Neural cell (in vitro differentiated cells): ENCODE measurements around the gene CYP27B1. TPM values are rescaled to one million over a fixed set of nuclear protein-coding genes. Genes with fewer than 3 reads are reported as not detected.
A peak's percentile ranks its signal among the peaks of the same experiment; 100 is the strongest.

Experiments
- H2AFZ ChIP-seq: fragments of 200-600, 300-800 bp; sonication (generic), shearing (Covaris generic); 2 replicates; pipeline ENCODE4 v1.6.0; 2014; ENCODE audit warnings: low read depth, mild to moderate bottlenecking, antibody characterized with exemption, low read length, moderate library complexity
- H3F3A ChIP-seq: fragments of 200-600 bp; shearing (Covaris generic); 2 replicates; pipeline ENCODE4 v1.6.1; 2016; ENCODE audit warnings: mild to moderate bottlenecking, moderate library complexity, mixed read lengths, antibody characterized with exemption, low read length; ENCODE audit not compliant: insufficient read depth, poor library complexity, severe bottlenecking
- H3K27ac ChIP-seq: fragments of 200-600, 300-800 bp; sonication (generic), shearing (Covaris generic); 2 replicates; pipeline ENCODE4 v1.5.1; 2014; ENCODE audit warnings: mild to moderate bottlenecking, low read length, moderate library complexity
- H3K27me3 ChIP-seq: fragments of 300-800, 200-600 bp; sonication (generic), shearing (Covaris generic); 2 replicates; pipeline ENCODE4 v1.6.0; 2014; ENCODE audit warnings: mild to moderate bottlenecking, low read depth, low read length, moderate library complexity; ENCODE audit not compliant: insufficient read depth
- H3K36me3 ChIP-seq: fragments of 300-800, 200-600 bp; sonication (generic), shearing (Covaris generic); 2 replicates; pipeline ENCODE4 v1.5.1; 2014; ENCODE audit warnings: mild to moderate bottlenecking, antibody characterized with exemption, low read length, moderate library complexity; ENCODE audit not compliant: insufficient read depth
- H3K4me2 ChIP-seq: fragments of 300-800, 200-600 bp; sonication (generic), shearing (Covaris generic); 2 replicates; pipeline ENCODE4 v1.6.0; 2014; ENCODE audit warnings: mild to moderate bottlenecking, low read length
- H3K4me3 ChIP-seq: fragments of 300-800, 200-600 bp; sonication (generic), shearing (Covaris generic); 2 replicates; pipeline ENCODE4 v1.5.1; 2014; ENCODE audit warnings: mild to moderate bottlenecking, low read length, moderate library complexity
- H3K79me2 ChIP-seq: fragments of 200-600 bp; shearing (Covaris generic); replicated peaks from 2 replicates; pipeline ENCODE4 v1.6.0; 2014; ENCODE audit warnings: mild to moderate bottlenecking, low read length, moderate library complexity; ENCODE audit not compliant: insufficient read depth
- H3K9ac ChIP-seq: fragments of 300-800, 200-600 bp; sonication (generic), shearing (Covaris generic); 2 replicates; pipeline ENCODE4 v1.6.1; 2016; ENCODE audit warnings: mild to moderate bottlenecking, low read length, mixed read lengths
- H3K9me2 ChIP-seq: fragments of 200-600 bp; shearing (Covaris generic); 2 replicates; pipeline ENCODE4 v1.6.1; 2016; ENCODE audit warnings: mild to moderate bottlenecking, low read length, mixed read lengths; ENCODE audit not compliant: insufficient read depth
- H3K9me3 ChIP-seq: fragments of 200-600, 300-800 bp; sonication (generic), shearing (Covaris generic); 2 replicates; pipeline ENCODE4 v1.6.1; 2016; ENCODE audit warnings: mild to moderate bottlenecking, mixed run types, low read length, moderate library complexity, mixed read lengths
- H4K20me1 ChIP-seq: fragments of 200-600 bp; shearing (Covaris generic); 2 replicates; pipeline ENCODE4 v1.6.1; 2016; ENCODE audit warnings: mild to moderate bottlenecking, mixed run types; ENCODE audit not compliant: insufficient read depth
- EP300 ChIP-seq: fragments of 450-650 bp; conservative IDR thresholded peaks from 2 replicates; pipeline ENCODE4 v1.6.1; 2014; ENCODE audit warnings: antibody characterized with exemption, mild to moderate bottlenecking, moderate library complexity; ENCODE audit not compliant: poor library complexity, severe bottlenecking
- EZH2 ChIP-seq: fragments of 200-600, 300-800 bp; shearing (Covaris generic), sonication (generic); IDR thresholded peaks from 2 replicates; pipeline ENCODE4 v1.6.1; 2014; ENCODE audit warnings: antibody characterized with exemption, low read length, borderline replicate concordance, mild to moderate bottlenecking; ENCODE audit not compliant: insufficient read depth, poor library complexity, severe bottlenecking
- MXI1 ChIP-seq: fragments of 450-650 bp; conservative IDR thresholded peaks from 2 replicates; pipeline ENCODE4 v1.6.1; 2014; ENCODE audit warnings: antibody characterized with exemption, mild to moderate bottlenecking; ENCODE audit not compliant: poor library complexity, severe bottlenecking
- POLR2AphosphoS5 ChIP-seq: IDR thresholded peaks from 2 replicates; pipeline ENCODE4 v1.6.1; 2012
- RAD21 ChIP-seq: fragments of 450-650 bp; conservative IDR thresholded peaks from 2 replicates; pipeline ENCODE4 v1.6.1; 2014; ENCODE audit warnings: antibody characterized with exemption, mild to moderate bottlenecking, moderate library complexity
- SMC3 ChIP-seq: fragments of 450-650 bp; conservative IDR thresholded peaks from 2 replicates; pipeline ENCODE4 v1.6.1; 2014; ENCODE audit warnings: antibody characterized with exemption, mild to moderate bottlenecking, moderate library complexity; ENCODE audit not compliant: poor library complexity
- TAF1 ChIP-seq: IDR thresholded peaks from 2 replicates; pipeline ENCODE4 v1.6.1; 2012; ENCODE audit warnings: low read depth
- polyA plus RNA-seq: library from polyadenylated mRNA; depleted of rRNA; stranded (reverse); fragments of >200 nt; gene quantifications from 2 replicates; pipeline ENCODE4 v1.2.3, GENCODE V29; 2014
- TF ChIP-seq, protein P1 (sequence below): IDR thresholded peaks from 2 replicates; pipeline ENCODE4 v1.6.1; 2012; ENCODE audit warnings: borderline replicate concordance

Gene CYP27B1
- polyA plus RNA-seq, 1 donor from 2014 or later = 1.4 TPM

DNA sequence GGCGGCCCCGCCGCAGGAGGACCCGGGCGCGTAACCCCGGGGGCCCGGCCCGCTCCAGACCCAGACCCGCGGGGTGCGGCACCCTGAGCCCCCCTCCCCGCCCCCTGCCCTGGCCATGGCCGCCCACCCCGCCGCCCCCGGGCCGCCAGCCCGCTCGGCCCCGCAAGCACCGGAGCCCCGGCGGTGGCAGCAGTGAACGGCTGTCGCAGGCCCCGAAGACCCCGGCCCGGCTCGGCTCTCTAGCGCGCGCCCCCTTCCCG, 11.8 kb downstream of the CYP27B1 start:
- Histone ChIP-seq H3K27me3 (no peaks in the 10 kb centered on the region), H2AFZ (no peak overlapping the region), H3K9ac (peak overlapping the region; percentile 80), H3K9me2 (no peaks in the 10 kb centered on the region), H3K27ac (peak overlapping the region; percentile 39), H3K4me2 (no peak overlapping the region), H3F3A (no peaks in the 10 kb centered on the region), H3K4me3 (peak overlapping the region; percentile 89), H3K79me2 (peaks cover 20% of the 10 kb centered on the region), H3K9me3 (no peaks in the 10 kb centered on the region), H4K20me1 (no peaks in the 10 kb centered on the region), H3K36me3 (no peaks in the 10 kb centered on the region)
- TF ChIP-seq, protein P1, sequence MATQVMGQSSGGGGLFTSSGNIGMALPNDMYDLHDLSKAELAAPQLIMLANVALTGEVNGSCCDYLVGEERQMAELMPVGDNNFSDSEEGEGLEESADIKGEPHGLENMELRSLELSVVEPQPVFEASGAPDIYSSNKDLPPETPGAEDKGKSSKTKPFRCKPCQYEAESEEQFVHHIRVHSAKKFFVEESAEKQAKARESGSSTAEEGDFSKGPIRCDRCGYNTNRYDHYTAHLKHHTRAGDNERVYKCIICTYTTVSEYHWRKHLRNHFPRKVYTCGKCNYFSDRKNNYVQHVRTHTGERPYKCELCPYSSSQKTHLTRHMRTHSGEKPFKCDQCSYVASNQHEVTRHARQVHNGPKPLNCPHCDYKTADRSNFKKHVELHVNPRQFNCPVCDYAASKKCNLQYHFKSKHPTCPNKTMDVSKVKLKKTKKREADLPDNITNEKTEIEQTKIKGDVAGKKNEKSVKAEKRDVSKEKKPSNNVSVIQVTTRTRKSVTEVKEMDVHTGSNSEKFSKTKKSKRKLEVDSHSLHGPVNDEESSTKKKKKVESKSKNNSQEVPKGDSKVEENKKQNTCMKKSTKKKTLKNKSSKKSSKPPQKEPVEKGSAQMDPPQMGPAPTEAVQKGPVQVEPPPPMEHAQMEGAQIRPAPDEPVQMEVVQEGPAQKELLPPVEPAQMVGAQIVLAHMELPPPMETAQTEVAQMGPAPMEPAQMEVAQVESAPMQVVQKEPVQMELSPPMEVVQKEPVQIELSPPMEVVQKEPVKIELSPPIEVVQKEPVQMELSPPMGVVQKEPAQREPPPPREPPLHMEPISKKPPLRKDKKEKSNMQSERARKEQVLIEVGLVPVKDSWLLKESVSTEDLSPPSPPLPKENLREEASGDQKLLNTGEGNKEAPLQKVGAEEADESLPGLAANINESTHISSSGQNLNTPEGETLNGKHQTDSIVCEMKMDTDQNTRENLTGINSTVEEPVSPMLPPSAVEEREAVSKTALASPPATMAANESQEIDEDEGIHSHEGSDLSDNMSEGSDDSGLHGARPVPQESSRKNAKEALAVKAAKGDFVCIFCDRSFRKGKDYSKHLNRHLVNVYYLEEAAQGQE = no peak
- TF ChIP-seq RAD21 = no peak
- no peak for TF ChIP-seq POLR2AphosphoS5
- TF ChIP-seq SMC3 = no peak
- no peak for TF ChIP-seq TAF1

DNA sequence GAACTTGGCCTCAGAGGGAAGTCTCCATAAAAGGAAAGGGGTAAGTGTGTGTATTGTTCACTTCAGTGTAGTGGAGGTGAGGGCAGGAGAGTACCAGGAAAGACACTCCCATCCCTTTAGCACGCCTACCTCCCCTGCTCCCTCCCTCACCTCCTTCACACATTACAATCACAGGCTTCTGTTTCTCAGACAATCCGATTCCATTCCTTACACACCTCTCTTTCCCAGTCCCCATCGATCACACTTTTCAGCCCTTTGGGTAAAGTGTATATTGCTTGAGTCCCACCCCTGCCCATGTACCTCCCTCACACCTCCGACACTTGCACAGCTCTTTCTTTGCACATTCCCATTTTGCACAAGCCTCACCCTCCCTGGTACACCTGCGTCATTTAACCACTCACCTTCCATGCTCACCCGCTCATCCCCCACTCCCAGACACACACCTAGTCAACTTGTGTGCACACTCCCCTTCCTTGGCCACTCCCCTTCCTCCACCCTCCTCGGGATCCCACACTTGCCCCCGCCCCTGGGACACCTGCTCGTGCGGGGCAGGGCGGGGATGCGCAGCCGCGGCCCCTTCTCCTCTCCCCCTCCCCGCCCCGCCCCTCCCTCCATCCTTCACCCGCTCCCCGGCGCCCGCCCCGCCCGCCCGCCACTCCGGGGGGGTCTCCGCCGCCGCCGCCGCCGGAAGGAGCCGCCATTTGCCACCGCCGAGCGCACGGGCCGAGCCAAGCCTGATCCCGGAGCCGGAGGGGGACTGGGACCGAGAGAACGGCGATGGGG, 12.3 kb downstream of the CYP27B1 start, which contains the start of gene MARCHF9:
TSS of gene MARCHF9 (plus strand) at position 693 of the 783 bp plus-strand sequence. CDS start 426 bp downstream, outside the sequence.
- H3K27ac ChIP-seq = peak within 1 kb of the TSS; percentile 77

More for the DNA sequence above, 12.3 kb downstream of the CYP27B1 start, which contains the start of gene MARCHF9:
- Histone ChIP-seq H3F3A (no peaks in the 10 kb centered on the region), H3K4me2 (peak within 1 kb of the TSS; percentile 91), H3K27me3 (no peaks in the 10 kb centered on the region), H3K4me3 (peak within 1 kb of the TSS; percentile 89), H3K9ac (peak within 1 kb of the TSS; percentile 80), H4K20me1 (no peaks in the 10 kb centered on the region), H2AFZ (peak within 1 kb of the TSS; percentile 49), H3K9me3 (no peaks in the 10 kb centered on the region), H3K36me3 (no peaks in the 10 kb centered on the region), H3K79me2 (peaks cover 20% of the 10 kb centered on the region), H3K9me2 (no peaks in the 10 kb centered on the region)
- TF ChIP-seq, protein P1 = peak; percentile 18
- TF ChIP-seq POLR2AphosphoS5 (peak; percentile 70), EP300 (peak; percentile 37), TAF1 (peak; percentile 5), SMC3 (no peak), EZH2 (no peak), MXI1 (peak; percentile 62), RAD21 (peak; percentile 32)
